ENCODE results near the gene MLYCD. TPM values are rescaled to one million over a fixed set of nuclear protein-coding genes. Genes with fewer than 3 reads are reported as not detected.

MLYCD gene
- total and polyA plus RNA-seq, 10 of the 15 experiments (the other 5 are each of a cell fraction or from before 2014, with no cell fraction given) = 0.21 to 3.7 (median 1.7) TPM

DNA sequence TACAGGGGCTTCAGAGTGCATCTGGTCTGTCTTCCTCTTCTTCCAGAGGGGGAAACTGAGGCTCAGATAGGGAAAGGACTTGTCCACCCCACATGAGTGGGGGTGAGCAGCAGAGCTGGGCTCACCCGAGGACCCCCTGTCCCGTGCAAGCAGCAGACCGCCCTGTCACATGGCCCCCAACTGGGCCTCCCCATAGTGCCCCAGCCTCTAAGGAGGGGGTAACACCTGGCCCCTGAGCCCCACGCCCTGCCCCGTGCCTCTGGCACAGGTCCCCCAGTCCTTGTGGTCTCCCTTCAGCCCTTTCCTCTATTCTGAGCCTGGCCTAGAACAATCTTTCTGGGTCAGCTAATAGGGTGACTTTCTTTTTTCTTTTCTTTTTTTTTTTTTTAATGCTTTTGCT is 62.7 kb downstream of the MLYCD start (continued):
- TF ChIP-seq, protein P1, sequence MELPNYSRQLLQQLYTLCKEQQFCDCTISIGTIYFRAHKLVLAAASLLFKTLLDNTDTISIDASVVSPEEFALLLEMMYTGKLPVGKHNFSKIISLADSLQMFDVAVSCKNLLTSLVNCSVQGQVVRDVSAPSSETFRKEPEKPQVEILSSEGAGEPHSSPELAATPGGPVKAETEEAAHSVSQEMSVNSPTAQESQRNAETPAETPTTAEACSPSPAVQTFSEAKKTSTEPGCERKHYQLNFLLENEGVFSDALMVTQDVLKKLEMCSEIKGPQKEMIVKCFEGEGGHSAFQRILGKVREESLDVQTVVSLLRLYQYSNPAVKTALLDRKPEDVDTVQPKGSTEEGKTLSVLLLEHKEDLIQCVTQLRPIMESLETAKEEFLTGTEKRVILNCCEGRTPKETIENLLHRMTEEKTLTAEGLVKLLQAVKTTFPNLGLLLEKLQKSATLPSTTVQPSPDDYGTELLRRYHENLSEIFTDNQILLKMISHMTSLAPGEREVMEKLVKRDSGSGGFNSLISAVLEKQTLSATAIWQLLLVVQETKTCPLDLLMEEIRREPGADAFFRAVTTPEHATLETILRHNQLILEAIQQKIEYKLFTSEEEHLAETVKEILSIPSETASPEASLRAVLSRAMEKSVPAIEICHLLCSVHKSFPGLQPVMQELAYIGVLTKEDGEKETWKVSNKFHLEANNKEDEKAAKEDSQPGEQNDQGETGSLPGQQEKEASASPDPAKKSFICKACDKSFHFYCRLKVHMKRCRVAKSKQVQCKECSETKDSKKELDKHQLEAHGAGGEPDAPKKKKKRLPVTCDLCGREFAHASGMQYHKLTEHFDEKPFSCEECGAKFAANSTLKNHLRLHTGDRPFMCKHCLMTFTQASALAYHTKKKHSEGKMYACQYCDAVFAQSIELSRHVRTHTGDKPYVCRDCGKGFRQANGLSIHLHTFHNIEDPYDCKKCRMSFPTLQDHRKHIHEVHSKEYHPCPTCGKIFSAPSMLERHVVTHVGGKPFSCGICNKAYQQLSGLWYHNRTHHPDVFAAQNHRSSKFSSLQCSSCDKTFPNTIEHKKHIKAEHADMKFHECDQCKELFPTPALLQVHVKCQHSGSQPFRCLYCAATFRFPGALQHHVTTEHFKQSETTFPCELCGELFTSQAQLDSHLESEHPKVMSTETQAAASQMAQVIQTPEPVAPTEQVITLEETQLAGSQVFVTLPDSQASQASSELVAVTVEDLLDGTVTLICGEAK (IDR thresholded peaks at IDR 0.05; ENCODE audit: borderline replicate concordance) = no peak
- TF ChIP-seq ZNF622 (IDR thresholded peaks at IDR 0.05) (no peak), ZBTB4 (CRISPR knock-in tag; IDR thresholded peaks at IDR 0.05) (no peak), NFIC (IDR thresholded peaks at IDR 0.05; ENCODE audit: low read depth, low read length) (no peak), MYC (IDR thresholded peaks at IDR 0.05; ENCODE audit: insufficient read depth, insufficient read length, insufficient replicate concordance, low read length, severe bottlenecking) (no peak), CHD1 (IDR thresholded peaks at IDR 0.05; ENCODE audit: low read depth, low read length) (no peak)

Data from GM12878 (cell line).